HUDEP-2 (cell line): ENCODE results near the gene SLC31A2.
"Not testable (repeated sequence)": the region's sequence is repeated elsewhere in the genome, so short reads cannot be mapped to it uniquely, and the experiment has no call there.

Source experiments
- DNase-seq, 76 experiments: peaks; one replicate each; lab custom pipeline; 2025; ENCODE audit not compliant: unreplicated experiment in 76 of 76; lab: John Stamatoyannopoulos, UW

SLC31A2 gene, protein sequence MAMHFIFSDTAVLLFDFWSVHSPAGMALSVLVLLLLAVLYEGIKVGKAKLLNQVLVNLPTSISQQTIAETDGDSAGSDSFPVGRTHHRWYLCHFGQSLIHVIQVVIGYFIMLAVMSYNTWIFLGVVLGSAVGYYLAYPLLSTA

DNA sequence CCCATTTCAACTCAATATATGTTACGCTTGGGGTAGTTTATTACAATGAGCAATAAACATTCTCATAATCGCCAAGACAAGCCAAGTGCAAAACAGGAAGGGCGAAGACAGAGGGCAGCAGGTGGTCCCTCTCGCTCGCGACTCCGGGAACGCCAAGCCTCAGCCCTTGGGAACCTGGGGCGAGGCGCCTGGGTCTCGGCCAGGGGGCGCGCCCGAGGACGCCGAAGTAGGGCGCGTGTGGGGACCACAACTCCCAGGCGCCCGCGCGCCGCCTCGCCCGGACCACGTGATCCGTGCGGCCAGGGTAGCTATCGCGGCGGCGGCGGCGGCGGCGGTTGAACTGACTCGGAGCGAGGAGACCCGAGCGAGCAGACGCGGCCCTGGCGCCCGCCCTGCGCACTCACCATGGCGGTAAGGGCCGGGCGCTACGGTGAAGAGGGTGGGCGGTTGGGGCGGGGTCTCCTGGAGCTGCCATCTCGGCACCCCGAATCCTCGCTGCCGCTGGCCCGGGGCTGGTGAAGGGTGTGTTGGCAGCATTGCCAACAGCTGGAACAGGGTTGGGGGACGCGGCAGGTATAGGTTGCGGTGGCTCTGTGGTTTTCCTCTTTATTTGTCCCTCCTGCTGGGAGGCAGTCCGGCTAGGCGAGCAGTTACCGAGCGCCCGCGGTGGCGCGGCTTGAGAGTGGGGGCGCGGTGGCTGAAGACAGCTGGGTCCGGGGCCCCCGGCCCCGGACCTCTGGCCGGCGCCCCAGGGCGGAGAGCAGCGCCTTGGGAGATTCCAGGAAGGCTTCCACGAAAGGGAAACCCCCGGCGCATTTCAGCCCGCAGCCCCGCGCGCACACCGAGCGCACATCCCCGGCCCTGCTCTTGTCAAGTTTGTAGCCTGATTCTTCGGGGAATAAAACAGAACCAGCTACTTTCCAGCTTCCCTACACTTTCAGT lies at the start of gene SLC31A2:
Gene SLC31A2, plus strand, starts transcription at position 338 of the 942 bp plus-strand sequence. Its CDS starts 68 bp downstream, at position 406.
- DNase-seq, result peak in 69 of 76 experiments; percentile 12 to 82 (median 59)

DNA sequence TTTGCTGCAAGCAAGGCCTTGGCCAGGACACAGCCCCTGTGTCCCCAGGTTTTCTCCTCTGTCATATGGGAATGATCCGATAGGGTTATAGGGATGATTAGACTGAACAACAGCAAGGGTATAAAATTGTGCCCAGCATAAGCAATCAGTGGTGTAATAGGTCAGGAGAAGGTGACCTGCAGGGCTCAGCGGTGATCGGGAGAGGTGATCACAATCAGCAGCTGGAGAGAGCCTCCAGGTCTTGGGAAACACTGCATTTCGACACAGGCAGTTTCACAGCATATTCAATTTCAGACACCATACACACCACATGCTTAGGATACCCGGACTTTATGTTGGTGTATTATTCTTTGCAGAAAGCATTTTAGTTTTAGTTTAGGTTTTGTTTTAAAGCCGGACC lies 45.5 kb upstream of the SLC31A2 start:
- DNase-seq, result not testable (repeated sequence)

DNA sequence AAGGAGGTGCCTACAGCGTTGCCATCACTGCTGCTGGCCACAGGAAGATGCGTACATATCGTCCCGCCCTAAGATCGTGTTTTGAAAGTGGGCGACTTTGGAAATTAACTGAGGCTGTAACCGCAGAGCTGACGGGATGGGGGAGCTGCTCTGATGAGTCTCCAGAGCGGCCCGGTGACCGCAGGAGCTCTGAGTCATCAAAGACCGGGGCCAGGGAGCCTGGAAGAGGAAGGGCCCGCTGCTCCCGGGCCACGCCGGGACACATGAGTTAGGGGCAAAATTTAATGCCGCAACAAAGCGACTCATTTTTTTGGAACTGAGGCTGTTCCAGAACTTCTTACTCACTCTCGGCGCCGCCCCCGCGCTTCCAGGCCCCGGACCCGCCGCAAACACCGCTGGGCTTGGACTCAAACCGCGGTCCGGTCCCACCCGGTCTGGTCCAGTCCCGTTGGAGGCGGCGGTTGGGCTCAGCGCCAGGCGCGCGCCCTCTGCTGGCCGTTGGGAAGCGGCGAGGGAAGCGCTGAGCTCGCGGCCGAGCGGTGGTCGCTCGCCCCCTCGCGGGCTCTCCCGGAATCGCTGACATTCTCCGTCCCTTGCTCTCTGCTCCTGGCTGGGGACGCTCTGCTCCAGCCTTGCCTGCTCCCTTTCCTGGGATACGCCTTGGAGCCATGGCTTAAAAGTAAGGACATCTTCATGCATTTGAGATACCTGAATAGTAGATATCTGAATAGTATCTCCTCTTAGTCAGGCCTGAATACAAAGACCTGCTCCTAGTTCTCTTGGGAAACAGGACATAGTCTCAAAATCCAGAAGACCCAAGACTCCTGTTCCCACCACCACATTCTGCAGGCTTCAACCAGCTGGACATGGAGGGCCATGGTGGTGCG lies 39.5 kb upstream of the SLC31A2 start:
- DNase-seq, result peak in 3 of 76 experiments; percentile 2 to 4 (median 4)

DNA sequence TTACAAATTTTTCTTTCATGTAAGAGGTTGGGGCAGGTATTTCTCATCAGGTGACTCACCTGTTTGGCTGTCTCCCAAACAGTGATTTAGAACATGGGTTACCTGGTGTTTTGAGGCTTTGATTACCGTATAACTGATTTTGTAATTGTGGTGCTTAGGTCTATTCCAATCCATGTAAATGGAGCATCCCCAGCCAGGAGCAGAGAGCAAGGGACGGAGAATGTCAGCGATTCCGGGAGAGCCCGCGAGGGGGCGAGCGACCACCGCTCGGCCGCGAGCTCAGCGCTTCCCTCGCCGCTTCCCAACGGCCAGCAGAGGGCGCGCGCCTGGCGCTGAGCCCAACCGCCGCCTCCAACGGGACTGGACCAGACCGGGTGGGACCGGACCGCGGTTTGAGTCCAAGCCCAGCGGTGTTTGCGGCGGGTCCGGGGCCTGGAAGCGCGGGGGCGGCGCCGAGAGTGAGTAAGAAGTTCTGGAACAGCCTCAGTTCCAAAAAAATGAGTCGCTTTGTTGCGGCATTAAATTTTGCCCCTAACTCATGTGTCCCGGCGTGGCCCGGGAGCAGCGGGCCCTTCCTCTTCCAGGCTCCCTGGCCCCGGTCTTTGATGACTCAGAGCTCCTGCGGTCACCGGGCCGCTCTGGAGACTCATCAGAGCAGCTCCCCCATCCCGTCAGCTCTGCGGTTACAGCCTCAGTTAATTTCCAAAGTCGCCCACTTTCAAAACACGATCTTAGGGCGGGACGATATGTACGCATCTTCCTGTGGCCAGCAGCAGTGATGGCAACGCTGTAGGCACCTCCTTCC lies 37.9 kb upstream of the SLC31A2 start:
- DNase-seq, result peak in 1 of 76 experiments; percentile 2

DNA sequence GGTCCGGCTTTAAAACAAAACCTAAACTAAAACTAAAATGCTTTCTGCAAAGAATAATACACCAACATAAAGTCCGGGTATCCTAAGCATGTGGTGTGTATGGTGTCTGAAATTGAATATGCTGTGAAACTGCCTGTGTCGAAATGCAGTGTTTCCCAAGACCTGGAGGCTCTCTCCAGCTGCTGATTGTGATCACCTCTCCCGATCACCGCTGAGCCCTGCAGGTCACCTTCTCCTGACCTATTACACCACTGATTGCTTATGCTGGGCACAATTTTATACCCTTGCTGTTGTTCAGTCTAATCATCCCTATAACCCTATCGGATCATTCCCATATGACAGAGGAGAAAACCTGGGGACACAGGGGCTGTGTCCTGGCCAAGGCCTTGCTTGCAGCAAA lies 32.0 kb upstream of the SLC31A2 start:
- DNase-seq, result not testable (repeated sequence)

DNA sequence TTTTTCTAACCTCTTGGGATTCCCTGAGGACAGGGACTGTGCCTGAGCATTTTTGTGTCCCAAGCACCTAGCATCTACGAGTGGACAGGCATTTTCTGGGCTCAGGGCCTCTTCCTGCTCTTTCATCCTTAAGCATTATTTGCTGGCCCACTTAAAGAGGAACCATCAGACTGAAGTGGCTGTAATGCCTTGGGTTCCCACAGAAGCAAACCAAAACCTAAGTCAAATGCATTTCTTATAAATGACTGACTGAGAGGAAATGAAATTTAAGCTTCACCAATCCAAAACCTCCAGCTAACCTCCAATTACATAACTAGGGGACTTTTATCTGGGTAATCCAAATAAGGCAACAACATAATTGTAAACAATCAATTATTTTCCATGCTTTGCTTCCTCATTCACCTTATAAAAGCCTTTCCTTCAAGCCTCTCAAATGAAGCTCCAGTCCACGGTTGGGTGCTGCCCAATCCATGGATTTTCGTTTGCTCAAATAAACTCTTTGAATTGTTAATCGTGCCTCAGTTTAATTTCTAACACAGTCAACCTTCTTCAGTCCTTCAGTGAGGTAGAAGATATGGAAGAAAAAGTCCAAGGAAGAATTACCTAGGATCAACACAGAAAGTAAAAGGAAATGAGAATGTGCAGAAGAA lies 25.3 kb upstream of the SLC31A2 start:
- DNase-seq, result no peak

DNA sequence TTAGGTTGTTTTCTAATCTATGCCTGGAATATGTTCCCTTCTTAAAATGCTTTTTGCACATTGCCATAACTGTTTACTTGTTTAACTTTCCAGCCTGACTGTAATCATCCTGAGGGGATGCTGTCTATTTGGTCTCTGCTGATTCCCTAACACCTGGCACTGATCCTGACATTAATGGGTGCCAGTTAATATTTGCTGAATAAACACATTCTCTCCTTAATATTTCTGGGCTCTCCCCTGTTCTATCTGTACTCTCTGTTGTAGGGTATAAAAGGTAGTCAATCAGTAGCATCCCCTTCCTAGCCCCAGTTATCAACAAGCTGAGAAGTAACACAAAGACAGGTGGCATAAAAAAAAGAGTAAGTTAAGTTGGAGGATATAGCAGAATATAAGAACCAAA lies 21.3 kb upstream of the SLC31A2 start:
- DNase-seq, result no peak

DNA sequence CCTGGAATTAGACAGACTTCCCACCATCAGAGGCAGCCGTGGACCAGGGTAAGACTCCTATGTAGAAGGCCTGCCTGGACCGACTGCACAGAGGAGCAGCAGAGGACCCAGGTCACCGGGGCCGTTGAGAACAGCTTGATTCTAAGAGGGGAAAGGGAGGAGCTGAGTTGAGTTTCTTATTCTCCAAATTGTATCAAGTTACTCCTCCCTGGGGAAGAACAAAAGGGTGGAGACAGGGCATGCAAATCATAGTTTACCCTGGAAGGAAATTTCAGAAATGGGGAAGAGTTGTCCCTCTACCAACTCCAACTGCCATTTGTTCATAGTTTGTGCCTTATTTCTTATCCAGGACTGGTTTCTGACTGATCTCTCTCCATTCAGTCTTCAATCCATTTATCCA lies 20.9 kb upstream of the SLC31A2 start:
- DNase-seq, result no peak

DNA sequence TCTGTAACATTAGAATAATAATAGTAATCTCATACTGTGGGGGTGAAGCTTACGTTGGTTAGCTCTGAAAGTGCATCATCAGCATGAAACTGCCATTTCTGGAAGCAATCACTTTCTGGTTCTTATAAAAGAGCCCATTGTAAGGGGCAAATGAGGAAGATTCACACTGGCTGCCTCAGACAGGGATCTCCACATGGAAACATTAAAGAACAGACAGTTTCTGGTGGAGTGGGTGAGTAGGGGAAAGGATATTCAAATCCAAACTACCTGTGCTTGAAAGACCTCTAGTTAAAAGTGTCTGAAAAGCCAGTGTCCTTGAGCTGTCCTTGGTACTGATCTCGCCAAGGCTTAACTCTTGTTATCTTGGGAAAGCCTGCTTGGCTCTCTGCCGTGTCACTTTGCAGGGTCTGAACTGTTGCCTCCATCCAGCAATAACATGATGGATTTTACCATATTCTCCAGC lies 19.1 kb upstream of the SLC31A2 start:
- DNase-seq, result peak in 6 of 76 experiments; percentile 5 to 30 (median 8)

DNA sequence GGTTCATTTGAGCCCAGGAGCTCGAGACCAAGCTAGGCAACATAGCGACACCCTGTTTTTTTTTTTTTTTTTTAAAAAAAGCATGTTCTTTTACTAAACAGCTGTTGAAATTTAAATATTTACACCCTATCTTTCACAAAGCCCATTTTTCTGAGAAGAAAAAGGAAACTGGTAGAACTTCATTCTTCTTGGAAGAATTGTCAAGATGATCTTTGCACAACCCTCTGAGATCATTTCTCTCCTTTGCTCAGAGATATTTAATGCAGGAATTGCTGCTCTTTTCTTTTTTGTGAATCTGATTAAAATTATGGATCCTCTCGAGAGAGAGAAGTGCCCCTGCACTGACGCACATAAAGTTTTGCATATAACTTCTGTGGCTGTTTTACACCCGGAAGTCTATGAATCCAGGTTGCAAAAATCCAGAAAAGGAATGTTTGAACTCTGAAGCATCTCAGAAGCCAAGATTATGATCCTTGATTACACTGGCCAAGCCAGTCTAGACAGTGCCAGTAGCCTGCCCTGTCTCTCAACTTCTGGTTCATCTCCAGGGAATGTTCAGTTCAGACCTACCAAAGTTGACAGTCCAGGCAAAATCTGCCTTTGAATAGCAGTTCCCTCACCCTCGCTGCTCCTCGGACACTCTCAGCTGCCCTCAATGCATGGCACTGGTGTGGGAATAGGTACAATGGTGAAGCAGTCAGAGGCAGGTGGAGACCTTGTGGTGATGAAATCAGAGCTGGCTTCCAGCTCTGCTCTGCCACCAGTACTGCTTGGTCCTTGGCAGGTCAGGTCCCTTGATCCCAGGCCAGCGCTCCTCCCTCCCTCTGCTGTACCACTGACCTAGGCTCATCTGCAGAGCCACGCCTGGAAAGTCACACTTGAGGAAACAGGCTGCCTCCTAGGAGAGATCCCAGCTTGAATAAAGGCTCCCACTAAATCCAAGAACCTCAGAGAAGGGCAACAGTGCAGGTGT lies 13.3 kb upstream of the SLC31A2 start:
- DNase-seq, result no peak

DNA sequence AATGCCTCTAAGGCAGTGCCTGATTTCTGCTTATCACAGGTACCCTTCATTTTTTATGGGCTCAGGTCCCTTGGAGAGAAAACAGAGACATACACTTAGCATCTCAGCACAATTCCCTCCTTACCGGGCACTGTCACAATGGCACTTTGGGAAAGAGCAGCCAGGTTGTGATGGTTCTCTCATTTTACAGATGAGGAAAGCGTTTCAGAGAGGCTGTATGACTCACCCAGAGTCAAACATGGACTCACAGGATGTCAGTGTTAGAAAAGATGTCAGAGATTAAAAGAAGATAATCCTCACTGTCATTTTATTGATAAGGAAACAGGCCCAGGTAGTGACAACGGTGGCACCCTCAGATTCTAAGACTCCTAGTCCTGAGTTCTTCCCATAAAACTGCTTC lies 12.0 kb upstream of the SLC31A2 start:
- DNase-seq, result no peak

DNA sequence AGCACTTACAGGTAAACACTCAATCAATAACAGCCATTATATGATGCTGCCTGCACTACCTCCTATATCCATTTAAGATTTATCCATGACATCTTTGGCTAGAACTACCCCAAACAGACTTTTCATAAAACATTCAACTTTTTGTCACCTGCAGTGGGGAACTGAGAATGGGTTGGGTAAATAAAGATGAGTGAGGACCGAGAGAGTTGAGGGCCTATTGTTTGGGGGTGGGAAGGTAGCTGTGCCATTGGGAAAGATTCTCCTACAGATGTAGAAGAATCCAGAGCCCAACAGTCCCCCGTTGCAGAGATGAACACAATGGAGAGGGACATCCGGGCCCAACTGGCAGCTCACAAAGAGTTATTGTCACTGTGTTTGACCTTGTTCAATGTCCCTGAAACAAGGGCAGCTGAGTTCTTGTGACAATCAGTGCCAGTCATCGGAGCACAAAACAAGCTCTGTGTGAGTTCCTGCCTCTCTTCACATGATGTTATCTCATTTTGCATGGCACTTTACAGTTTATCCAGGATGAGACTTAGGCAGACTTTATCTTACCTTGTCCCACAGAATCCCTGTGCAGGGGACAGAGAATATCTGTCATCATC lies 11.5 kb upstream of the SLC31A2 start:
- no peak for DNase-seq

DNA sequence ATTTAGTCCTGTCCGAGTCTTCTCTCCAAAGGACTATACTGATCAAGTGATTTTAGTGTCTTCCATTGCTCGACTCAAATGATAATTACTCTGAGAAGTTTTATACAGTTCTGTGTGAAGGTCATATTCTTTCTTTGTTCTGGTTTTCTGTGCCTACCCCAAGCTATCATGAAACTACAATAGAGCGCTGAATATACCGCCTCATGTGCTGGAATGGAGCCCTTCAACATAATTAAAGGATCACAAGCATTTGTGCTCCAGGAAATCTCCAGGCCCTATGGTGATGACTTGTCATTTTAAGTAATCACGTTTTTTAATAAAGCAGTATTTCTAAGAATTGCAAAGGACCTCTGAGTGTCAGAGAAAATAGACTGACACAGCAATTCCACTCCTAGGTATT lies 10.9 kb upstream of the SLC31A2 start:
- no peak for DNase-seq

DNA sequence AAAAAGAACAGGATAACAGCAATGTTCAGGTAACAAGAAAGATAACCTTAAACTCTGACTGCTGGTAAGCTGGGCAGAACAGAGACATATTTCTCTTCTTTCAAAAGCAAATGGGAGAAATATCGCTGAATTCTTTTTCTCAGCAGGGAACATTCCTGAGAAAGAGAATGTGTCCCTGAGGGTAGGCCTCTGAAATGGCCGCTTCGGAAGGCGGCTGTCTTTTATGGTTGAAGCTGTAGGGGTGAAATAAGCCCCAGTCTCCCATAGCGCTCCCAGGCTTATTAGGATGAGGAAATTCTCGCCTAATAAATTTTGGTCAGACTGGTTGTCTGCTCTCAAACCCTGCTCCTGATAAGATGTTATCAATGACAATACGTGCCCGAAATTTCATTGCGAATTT lies 9.9 kb upstream of the SLC31A2 start:
- DNase-seq, result not testable (repeated sequence)

DNA sequence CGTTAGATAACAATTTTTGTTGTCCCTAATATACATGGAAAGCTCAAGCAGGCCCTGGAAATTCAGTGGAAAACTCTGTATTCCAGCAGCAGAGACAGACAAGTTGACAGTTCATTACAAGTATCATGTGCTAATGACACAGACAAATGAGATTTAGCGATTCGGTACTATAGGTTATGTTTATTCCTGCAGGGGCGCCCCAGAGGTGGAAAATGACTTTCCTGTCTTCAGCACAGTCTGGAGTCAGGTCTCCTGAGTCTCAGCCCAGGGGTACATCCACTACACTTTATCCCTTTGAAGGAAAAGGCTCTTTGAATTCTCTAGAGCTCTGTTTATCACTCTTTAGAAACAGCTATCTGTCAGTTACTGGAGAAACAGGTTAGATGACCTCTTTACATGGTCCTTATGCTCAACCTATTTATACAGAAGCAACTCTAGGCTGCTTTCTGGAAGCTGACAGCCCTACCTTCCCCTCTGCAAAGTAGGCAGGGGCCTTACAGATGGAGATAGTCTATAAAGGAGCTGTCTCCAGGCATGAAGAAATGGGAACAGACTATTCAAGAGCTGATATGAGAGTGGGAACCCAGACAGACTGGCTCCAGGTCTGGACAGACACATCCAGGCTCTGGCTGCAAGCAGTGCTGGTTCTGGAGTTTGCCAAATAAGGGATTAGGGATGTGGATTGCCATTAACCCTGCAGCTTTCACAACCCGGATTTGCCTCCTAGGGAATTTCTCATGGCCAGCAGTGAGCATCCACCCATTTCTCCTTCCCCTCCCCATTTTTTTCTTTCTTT lies 7.2 kb upstream of the SLC31A2 start:
- DNase-seq, result no peak

DNA sequence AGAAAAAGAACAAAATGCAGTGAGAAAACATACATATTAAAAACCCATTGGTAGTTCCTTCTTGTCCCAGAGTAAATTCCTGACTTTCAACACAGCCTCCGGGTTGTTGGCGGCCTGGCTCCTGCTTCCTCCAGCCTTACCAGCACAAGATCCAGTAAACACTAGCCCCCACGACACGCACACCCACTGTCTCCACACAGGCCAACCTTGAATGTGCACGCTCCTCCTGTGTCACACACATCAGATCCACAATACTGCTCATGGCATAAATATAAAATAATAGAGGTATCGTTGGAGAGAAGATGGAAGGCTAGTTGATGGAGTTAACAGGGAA lies 2.5 kb upstream of the SLC31A2 start:
- DNase-seq, result no peak

DNA sequence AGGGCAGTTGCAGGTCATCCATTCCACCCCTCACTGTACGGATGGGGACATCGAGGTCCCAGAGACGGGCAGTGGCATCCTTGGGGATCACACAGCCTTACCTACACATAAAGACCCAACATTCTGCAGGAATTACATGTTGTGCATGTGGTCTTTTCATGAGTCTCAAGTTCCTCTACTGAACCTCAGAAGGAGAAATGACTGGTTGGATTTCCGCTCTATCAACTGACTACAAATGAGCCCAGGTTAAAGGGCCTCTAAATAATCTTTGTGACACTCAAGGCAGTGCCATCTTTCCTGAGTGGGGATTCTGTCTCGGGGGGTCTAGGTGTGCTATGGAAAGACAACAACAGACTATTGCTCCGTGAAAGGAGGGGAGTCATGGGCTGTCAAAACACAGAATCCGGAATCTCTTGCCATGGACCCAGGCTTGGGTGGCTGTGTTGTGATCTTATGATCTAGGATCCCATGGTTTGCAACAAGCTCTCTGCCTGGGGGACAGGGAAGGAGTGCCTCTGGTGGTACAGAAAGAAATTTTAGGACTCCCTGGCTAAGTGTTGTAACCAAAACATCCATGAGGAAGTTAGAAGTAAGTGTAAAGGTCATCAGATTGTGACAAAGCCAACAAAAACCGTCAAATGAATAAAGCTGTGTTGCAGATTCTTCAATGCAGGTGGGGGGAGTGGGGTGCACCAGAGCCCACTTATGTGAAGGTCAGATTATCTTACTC lies 1.9 kb upstream of the SLC31A2 start:
- no peak for DNase-seq
